ENCODE measurements around the gene NTSR1.

DNA sequence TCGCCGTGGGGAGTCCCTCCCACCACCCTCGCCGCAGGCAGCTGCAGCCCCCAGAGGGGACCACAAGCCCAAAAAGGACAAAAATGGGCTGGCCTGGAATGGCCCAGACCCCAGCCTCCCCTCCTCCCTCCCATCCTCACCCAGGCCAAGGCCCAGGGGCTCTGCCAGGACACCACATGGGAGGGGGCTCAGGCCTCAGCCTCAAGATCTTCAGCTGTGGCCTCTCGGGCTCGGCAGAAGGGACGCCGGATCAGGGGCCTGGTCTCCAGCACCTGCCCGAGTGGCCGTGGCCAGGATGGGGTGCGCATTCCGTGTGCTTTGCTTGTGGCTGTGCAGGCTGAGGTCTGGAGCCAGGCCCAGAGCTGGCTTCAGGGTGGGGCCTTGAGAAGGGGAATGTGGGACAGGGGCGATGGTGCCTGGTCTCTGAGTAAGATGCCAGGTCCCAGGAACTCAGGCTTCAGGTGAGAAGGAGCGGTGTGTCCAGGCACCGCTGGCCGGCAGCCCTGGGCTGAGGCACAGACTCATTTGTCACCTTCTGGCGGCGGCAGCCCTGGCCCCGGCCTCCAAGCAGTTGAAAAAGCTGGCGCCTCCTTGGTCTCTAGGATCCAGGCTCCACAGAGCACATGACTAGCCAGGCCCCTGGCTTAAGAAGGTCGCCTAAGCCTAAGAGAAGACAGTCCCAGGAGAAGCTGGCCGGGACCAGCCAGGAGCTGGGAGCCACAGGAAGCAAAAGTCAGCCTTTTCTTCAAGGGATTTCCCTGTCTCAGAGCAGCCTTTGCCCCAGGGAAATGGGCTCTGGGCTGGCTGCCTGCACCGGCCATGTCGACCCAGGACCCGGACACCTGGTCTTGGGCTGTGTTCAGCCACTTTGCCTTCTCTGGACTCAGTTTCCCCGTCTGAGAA lies 52.5 kb downstream of the NTSR1 start:
- TF ChIP-seq, protein P1, sequence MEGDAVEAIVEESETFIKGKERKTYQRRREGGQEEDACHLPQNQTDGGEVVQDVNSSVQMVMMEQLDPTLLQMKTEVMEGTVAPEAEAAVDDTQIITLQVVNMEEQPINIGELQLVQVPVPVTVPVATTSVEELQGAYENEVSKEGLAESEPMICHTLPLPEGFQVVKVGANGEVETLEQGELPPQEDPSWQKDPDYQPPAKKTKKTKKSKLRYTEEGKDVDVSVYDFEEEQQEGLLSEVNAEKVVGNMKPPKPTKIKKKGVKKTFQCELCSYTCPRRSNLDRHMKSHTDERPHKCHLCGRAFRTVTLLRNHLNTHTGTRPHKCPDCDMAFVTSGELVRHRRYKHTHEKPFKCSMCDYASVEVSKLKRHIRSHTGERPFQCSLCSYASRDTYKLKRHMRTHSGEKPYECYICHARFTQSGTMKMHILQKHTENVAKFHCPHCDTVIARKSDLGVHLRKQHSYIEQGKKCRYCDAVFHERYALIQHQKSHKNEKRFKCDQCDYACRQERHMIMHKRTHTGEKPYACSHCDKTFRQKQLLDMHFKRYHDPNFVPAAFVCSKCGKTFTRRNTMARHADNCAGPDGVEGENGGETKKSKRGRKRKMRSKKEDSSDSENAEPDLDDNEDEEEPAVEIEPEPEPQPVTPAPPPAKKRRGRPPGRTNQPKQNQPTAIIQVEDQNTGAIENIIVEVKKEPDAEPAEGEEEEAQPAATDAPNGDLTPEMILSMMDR (IDR thresholded peaks at IDR 0.05) = no peak
- no peak for TF ChIP-seq EZH2 (IDR thresholded peaks at IDR 0.05; ENCODE audit: borderline replicate concordance, insufficient read depth, low read depth, low read length, poor library complexity, severe bottlenecking)

All from B cell (primary cell).